Measurements from ENCODE around the gene IGF2BP2. TPM values are rescaled to one million over a fixed set of nuclear protein-coding genes. Genes with fewer than 3 reads are reported as not detected.

IGF2BP2 gene
- total and polyA plus RNA-seq, 2 of the 13 experiments (the other 11 are each of a cell fraction or from before 2014, with no cell fraction given), result 6.5 to 46.0 TPM

DNA sequence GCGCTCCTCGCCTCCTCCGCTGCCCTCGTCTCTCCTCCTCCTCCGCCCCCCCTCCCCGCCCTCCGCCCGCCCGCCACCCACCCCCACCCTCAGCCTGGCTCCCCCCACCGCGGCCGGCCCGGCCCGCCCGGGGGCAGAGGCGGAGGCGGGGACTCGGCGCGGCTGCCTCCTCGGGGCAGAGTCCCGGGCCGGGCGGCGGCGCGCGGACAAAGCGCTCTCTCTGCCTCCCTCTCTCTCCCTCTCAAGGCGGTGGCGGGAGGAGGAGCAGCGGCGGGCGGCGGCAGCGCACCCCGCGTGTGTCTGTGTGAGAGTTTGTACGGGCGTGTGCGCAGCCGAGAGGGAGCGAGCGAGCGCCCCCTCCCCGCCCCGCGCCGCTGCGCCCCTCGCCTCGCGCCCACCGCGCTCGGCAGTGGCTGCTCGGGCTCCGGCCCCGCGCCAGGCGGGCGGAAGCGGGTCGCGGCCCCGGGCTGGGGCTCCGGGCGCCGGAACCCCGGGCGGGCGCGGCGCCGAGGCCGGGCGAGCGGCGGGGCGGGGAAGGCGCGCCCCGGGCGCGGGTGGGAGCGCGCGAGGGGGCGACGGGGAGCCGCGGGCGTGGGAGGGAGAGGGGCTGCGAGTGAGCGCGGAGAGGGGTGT lies at the start of gene IGF2BP2 (continued):
- TF ChIP-seq, protein P1, sequence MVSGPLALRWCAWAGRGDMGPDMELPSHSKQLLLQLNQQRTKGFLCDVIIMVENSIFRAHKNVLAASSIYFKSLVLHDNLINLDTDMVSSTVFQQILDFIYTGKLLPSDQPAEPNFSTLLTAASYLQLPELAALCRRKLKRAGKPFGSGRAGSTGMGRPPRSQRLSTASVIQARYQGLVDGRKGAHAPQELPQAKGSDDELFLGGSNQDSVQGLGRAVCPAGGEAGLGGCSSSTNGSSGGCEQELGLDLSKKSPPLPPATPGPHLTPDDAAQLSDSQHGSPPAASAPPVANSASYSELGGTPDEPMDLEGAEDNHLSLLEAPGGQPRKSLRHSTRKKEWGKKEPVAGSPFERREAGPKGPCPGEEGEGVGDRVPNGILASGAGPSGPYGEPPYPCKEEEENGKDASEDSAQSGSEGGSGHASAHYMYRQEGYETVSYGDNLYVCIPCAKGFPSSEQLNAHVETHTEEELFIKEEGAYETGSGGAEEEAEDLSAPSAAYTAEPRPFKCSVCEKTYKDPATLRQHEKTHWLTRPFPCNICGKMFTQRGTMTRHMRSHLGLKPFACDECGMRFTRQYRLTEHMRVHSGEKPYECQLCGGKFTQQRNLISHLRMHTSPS (CRISPR knock-in tag; IDR thresholded peaks at IDR 0.05; ENCODE audit: low read depth), result no peak
- TF ChIP-seq ZC3H13 (CRISPR knock-in tag; IDR thresholded peaks at IDR 0.05), result no peak
- TF ChIP-seq MIXL1 (CRISPR knock-in tag; IDR thresholded peaks at IDR 0.05), result no peak
- no peak for TF ChIP-seq CREB3 (CRISPR knock-in tag; IDR thresholded peaks at IDR 0.05)
- no peak for TF ChIP-seq FOSL2 (CRISPR knock-in tag; IDR thresholded peaks at IDR 0.05)
- peak; percentile 42 for TF ChIP-seq ZFX (CRISPR knock-in tag; IDR thresholded peaks at IDR 0.05; ENCODE audit: low read depth)
- no peak for TF ChIP-seq MIER2 (CRISPR knock-in tag; IDR thresholded peaks at IDR 0.05)
- no peak for TF ChIP-seq ZNF350 (CRISPR knock-in tag; IDR thresholded peaks at IDR 0.05; ENCODE audit: borderline replicate concordance, low read depth)
- no peak for TF ChIP-seq ETV6 (CRISPR knock-in tag; conservative IDR thresholded peaks at IDR 0.05)
- TF ChIP-seq, protein P2, sequence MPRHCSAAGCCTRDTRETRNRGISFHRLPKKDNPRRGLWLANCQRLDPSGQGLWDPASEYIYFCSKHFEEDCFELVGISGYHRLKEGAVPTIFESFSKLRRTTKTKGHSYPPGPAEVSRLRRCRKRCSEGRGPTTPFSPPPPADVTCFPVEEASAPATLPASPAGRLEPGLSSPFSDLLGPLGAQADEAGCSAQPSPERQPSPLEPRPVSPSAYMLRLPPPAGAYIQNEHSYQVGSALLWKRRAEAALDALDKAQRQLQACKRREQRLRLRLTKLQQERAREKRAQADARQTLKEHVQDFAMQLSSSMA (CRISPR knock-in tag; IDR thresholded peaks at IDR 0.05), result no peak
- TF ChIP-seq ZNF609 (CRISPR knock-in tag; IDR thresholded peaks at IDR 0.05; ENCODE audit: borderline replicate concordance), result no peak
- TF ChIP-seq ARNT2 (CRISPR knock-in tag; IDR thresholded peaks at IDR 0.05; ENCODE audit: low read depth), result peak; percentile 12; the same call in 1 of the 2 replicates
- no peak for TF ChIP-seq CBX2 (IDR thresholded peaks at IDR 0.05; ENCODE audit: low read depth, low read length)
- TF ChIP-seq CBX2 (CRISPR knock-in tag; IDR thresholded peaks at IDR 0.05; ENCODE audit: low read depth), result no peak
- TF ChIP-seq ZIK1 (CRISPR knock-in tag; IDR thresholded peaks at IDR 0.05; ENCODE audit: borderline replicate concordance, low read depth), result no peak
- TF ChIP-seq SP1 (IDR thresholded peaks at IDR 0.05), result no peak
- no peak for TF ChIP-seq SP1 (CRISPR knock-in tag; IDR thresholded peaks at IDR 0.05)
- no peak for TF ChIP-seq ZFP41 (CRISPR knock-in tag; IDR thresholded peaks at IDR 0.05; ENCODE audit: borderline replicate concordance)
